ENCODE measurements around the gene SAMD9. TPM values are rescaled to one million over a fixed set of nuclear protein-coding genes. Genes with fewer than 3 reads are reported as not detected.
"Not testable (repeated sequence)": the region's sequence is repeated elsewhere in the genome, so short reads cannot be mapped to it uniquely, and the experiment has no call there.

The SAMD9 gene
- 5.3 and 6.4 TPM in 2 replicates for total RNA-seq (2014; rRNA removed; shearing (Covaris generic))
- polyA plus RNA-seq (2015; cell fraction: cytosol; rRNA removed), result 2.6 and 3.4 TPM in 2 replicates
- polyA plus RNA-seq (2015; cell fraction: nucleus; rRNA removed), result 11.2 and 13.5 TPM in 2 replicates

DNA sequence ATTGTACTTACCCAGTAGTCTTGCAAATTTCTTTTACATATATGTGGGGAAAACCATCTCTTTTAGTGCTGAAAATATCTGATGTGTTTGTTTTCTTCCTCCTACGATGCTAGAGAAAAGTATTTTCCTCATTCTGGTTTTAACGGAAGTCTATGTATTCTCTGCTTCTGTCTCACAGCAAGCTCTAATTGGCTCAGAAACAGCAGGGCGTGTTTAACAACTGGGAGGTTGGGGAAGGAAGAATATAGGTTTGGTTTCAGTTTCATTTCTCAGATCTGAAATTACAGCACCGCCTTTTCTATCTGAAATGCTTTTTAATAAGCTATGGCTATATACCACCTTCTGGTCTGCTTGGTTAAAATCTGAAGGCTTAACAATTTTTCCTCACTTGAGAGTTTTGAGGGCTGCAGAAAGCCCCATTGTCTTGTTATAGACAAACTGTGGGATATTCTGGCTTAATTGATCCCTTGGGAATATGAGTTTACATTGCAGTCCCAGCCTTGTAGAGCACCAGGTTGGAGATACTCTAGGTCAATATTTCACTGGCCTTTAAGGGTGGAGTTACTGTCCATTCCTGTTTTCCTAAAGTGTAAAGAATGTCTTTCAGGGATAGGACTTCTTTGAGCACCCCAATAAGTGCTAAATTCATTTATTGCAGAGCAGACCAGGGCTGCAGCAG lies at the start of gene SAMD9:
Gene SAMD9 (minus strand): TSS at position 128 of the 679 bp plus-strand sequence. CDS start 11,882 bp downstream, outside the sequence.
- peak; percentile 79 for DNase-seq (ENCODE audit: low read depth)

DNA sequence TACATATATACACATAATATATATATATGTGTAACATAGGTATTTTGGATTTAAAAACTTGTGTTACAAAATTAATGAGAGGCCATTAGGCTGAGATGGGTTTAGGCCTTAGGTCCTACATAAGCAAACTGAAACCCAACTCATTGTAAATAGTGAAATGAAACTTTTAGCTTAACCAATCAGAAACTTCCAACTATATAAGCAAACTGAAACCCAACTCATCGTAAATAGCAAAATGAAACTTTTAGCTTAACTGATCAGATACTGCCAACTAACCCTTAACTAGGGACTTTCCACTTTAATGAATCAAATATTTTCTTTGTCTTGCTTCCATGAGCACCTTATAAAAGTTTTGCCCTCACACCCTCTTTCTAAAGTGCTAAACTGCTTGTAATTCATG lies 47.7 kb upstream of the SAMD9 start:
- DNase-seq (ENCODE audit: low read depth), result no peak

DNA sequence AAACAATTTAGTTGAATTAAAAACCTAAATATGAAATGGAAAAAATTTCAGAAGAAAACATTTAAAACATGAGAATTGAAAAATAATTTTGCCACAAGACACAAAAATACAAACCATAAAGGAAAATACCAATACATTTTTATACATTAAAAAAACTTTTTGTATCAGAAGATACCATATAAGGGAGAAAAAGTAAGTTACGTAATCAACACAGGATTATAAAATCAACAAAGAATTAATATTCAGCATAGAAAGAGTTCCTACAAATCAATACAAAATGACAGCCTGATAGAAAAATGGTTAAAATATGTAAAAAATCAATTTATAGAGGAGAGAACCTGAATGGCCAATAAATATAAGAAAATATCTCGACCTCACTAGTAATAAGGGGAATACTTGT lies 47.0 kb upstream of the SAMD9 start:
- no peak for DNase-seq (ENCODE audit: low read depth)

DNA sequence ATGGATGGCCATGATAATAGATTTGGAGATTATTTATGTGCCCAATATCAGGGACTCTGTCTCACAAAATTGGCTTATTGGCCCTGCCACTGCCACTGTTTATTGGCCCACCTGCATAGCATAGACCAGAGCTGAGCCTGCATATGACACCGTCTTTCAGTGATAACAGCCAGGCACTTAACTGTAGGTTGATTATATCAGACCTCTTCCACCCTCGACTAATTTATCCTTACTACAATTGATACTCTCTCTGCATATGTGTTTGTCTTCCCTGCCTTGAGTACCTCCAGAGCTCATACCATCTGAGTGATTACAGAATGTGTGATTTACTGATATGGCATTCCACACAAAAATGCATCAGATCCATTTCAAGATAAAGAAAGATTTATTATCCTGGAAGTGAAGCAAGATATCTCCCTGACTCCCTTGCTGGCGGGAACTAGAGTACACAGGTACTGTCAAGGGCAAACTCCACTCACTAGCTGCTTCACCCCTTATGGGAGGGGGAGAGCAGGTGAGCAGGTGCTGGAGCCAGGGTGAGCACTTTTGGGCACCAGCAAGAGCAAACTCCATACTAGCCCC lies 43.5 kb upstream of the SAMD9 start:
- DNase-seq (ENCODE audit: low read depth), result no peak

DNA sequence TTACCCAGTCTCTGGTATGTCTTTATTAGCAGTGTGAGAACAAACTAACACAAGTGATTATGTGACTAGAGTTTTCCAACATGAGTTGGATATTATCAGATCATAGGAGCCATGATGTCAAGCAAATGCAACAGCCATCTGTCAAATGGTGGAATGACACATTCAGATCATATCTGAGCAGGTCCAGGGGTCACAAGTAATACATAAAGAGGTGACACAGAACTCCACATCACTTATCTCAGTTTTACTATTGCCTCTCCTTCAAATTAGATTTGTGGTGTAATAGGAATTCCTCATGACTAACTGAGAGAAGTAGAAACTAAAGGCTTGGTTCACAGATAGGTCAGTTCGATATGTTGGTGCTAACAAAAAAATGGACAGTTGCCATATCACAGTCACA lies 42.6 kb upstream of the SAMD9 start:
- no peak for DNase-seq (ENCODE audit: low read depth)

DNA sequence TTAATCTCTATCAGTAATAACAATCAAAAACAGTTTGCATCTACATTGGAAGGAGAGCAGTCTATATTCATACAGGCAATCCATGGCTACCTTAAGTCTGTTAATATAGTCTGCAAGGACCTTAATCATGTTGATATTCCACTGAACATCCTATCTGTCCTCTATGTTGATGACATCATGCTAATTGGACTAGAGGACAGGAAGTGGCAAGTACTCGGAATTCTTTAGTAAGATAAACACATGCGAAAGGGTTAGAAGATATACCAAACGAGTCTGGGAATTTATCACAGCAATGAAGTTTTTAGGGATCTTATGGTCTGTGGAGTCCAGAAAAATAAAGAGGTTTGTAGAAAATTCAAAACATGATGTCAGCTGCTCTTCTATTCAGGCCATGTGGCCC lies 41.7 kb upstream of the SAMD9 start:
- no peak for DNase-seq (ENCODE audit: low read depth)

DNA sequence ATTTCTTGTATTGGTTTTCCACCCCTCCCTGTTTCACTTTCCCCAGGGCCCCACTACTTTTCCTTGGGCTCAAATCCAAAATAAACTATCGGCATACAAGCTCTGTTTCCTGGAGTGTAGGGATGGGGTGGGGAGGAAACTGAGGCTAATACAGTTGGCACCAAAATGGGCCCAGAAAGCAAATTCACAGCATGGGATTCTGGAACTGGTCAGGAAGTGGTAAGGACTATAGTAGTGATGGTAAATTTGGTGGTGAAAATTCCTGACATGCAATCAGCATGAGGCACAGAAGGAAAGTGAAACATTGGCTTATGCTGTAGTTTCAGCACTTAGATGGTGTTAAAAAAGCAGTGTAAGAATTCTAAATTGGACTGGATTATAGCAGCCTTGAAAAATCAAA lies 39.1 kb upstream of the SAMD9 start:
- DNase-seq (ENCODE audit: low read depth), result peak; percentile 92

DNA sequence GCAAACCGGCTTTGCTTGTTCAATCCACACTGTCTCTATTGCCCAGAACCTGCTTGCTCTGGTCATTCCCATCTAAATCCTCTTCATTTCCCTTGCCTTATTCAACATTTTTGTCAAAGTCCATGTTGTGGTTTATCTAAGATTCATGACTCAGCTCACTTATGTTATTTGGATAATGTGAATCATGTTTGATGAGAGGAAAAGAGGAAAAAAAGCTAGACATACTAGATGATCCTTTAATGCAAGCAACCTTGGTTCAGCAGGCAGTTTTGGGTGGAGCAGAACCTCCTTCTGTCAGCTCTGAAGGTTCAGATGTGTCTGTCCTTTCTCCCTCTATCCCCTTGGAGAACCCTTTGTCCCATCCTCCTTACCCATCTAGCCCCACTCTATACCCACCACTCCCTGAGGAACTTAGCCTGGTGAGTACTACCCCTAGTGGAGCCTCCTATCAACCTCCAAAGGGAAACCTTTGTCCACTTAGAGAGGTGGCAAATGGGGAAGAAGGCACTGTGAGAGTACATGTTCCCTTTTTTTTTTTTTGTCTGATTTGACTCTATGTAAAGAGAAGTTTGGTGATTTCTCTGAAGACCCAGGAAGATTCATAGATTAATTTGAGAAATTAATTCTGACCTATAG lies 32.5 kb upstream of the SAMD9 start:
- DNase-seq (ENCODE audit: low read depth), result peak; percentile 77

DNA sequence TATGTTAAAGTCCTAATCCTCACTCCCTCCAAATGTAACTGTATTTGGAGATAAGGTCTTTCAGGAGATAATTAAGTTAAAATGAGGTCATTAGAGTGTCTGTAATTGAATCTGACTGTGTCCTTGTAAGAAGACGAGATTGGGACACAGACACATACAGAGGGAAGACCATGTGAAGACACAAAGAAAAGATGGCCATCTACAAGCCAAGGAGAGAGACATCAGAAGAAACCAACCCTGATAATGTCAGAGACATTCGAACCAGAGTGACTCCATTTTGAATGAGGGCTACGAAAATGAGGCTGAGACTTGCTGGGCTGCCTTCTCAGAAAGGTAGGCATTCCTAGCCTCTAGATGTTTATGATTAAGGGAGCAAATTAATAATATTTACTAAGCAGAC lies 30.9 kb upstream of the SAMD9 start:
- no peak for DNase-seq (ENCODE audit: low read depth)

DNA sequence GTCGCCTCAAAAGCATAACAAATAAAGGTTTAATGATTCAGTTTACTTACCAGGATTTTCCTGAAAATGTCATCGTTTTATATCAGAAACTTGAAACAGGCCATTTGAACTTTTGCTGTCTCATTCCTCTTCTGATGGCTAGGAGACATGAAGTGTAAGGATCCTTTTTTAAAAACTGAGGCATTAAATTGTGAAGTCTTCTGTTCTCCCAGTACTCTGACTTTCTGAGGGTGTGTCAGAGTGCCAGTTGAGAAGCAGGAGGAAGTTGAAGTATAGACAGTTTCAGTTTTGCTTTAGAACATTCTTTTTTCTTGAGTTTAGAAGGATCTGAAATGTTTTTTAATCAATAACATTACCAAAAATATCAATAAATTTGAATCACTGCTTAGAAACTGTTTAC lies 30.4 kb upstream of the SAMD9 start, which contains the start of gene SAMD9L:
Gene SAMD9L (minus strand): TSS at position 242 of the 400 bp plus-strand sequence. CDS start 12,414 bp downstream, outside the sequence.
- DNase-seq (ENCODE audit: low read depth), result no peak

DNA sequence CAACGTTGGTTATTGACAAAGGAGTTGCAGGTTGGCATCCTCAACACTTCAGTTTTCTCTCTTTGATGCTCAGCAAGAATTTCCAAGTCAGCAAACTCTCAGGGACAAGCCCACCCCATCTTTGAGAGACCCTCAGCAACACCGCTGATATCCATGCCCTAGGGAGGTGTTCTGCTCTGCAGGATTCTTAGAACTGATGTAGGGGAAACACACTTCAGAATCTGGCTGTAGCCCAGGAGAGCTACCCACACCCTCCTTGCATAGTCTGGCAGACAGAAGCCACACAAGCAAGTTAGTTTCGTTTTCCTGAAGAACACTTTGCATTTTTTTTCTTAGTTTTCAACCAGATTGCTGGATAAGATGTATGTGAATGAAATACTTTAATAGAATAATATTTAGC lies 29.6 kb upstream of the SAMD9 start:
- peak; percentile 52 for DNase-seq (ENCODE audit: low read depth)

DNA sequence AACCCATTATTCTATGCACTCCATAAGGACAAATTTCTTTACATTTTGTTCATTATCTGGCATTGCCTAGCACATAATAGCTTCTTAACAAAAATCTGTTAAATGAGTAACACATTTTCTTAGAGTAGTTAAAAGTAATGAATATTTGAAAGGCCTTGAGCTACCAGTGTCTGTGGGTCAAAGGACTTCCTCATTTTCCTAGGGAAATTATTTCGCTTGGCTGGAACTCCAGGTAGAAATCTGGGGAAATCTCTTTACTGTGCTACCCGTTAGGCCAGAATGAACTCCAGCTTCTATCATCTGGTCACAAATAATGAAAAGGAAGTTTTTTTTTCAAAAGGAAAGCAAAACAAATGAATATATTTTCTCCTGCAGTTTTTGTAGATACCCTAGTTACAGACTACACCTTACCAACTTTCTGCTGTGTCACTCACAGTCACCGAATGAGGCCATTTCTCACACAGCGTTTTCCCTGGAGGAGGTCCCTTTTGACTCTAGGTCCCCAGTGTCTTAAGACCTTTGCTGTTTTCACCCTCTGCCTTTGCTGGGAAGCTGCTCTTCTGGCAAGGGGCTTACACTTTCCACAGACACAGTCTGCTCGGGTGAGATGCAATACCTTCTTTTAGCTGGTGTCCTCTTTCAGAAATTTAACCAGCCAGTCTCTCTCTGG lies 28.8 kb upstream of the SAMD9 start:
- no peak for DNase-seq (ENCODE audit: low read depth)

DNA sequence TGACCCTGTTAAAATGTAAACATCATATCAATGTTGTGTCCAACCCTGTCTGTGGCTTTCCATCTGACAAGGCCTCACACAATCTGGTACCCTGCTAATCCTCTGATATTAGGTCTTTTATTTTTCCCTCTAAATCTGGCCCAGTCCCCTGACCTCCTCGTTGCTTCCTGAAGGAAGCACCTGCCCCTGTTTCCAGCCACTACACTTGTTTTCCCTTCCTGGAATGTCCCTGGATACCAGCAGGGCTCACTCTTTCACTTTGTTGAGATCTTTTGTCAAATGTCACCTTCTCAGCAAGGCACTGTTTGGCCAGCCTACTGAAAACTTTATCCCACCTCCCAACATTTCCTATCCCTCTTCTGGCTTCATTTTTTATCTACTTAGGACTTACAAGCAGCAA lies 28.3 kb upstream of the SAMD9 start:
- DNase-seq (ENCODE audit: low read depth), result no peak

DNA sequence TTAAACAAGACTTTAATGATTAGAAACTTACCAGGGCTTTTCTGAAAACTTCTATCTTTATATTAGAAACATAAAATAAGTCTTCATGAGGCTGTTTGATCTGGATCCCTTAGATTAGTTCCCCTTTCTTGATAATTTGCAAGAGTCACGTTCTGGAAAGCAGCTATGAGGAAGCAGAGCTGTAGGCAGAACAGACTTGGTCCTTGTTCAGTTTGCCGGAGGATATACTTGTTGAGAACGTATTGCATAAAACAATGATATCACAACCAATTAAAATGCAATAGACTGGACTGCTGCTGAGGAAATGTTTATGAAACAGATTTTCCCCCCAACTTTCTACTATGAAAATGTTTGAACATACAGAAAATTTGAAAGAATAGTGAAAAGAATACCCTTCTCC lies 27.6 kb upstream of the SAMD9 start:
- DNase-seq (ENCODE audit: low read depth), result no peak

DNA sequence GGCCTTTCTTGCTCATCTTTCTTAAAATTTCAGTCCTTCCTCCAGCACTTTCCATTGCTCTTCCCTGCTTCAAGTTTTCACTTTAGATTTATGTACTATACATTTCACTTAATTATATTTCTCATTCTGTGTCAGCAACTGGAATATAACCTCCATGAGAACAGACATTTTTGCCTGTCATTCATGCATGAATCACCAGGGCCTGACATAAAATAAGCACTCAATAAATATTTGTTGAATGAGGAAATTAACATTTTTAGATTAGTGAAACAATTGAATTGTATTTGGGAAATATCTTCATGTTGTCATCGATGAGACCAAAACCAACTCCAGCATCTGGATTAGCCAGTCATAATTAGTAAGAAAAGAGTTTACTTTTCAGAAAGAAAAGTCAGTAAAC lies 24.3 kb upstream of the SAMD9 start:
- no peak for DNase-seq (ENCODE audit: low read depth)

DNA sequence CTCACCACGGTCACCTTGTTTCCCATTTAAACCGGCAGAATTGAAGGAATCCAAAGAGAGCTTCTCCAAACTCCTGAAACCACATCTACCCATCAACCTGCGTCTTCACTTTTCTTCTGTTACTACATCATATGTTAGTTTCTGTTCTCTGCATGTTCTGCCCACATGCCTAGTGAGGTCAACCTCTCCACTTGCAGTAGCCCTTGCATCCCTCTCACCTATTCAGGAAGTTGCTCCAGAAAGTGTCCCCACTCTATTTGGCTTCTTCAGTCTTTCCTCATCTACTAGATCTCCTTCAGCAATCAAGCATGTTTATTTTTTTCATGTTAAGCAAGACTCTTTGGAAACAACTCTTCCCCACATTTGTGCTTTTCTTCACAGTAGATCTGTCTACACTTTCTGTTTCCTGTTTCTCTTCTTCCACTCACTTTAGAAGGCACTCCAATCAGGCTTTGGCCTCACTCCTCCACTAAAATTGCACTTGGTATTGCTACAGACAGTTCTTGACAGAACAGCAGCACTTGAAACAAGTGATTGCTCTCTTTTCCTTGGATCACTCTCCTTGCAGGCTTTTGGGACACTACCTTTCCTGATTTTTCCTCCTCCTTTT lies 22.9 kb upstream of the SAMD9 start:
- no peak for DNase-seq (ENCODE audit: low read depth)

DNA sequence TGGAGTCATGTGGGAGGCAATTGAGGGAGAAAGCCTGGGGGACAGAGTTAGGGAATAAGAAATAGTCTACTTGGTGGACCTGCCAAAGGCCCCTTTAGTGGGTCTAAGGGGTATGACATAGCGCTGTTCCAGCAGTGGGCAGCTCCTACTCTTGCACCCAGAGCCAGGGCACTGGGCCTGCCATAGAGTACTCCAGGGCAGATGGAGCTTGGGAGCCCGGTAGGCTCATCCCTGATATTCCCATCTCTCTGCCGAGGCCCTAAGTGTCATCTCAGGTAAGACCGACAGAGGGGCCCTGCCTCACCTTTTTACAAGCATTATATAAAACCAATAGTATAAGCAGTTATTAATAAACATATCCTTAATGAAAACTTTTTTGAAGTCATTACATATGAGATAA lies 20.8 kb upstream of the SAMD9 start:
- no peak for DNase-seq (ENCODE audit: low read depth)

DNA sequence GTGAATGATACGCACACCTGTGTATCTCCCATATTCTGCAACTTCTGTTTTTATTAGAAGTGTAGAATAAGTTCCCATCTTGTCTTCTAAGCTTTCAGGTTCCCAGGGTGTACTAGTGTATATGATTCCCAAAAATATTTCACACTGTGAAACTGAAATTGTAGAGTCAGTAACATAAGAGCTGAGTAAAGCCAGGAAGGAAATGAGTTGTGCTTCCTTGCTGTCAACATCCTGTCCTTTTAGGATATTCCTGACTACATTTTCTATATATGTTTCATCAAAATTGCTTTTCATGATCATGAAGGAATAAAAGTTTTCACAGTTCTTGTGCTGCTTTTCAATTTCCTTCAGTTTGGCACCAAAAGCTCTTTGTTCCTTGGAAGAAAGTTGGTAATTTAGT lies 15.2 kb upstream of the SAMD9 start:
- DNase-seq (ENCODE audit: low read depth), result peak; percentile 31

DNA sequence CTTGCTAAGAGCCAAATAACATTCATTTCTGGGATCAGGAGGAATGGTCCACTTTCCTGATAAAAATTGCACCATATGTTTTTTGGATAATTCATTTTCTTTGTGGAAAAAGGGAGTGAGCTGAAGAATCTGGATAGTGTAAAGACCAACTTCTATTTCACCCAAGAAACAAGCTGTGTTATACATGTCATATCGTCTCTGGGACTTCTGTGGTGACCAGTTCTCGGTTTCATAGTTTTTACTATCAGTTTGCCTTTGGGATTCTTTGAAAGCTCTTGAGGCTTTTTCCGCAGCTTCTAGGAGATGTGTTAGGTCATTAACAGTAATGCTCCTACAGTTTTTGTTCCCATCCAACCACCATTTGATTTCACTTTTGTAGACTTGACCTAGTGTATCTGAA lies 14.4 kb upstream of the SAMD9 start:
- DNase-seq (ENCODE audit: low read depth), result no peak

DNA sequence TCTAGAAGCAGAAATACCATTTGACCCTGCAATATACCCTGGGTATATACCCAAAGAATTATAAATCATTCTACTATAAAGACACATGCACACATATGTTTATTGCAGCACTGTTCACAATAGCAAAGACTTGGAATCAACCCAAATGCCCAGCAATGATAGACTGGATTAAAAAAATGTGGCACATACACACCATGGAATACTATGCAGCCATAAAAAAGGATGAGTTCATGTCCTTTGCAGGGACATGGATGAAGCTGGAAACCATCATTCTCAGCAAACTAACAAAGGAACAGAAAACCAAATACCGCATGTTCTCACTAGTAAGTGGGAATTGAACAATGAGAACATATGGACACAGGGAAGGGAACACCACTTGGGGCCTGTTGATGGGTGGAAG lies 9.2 kb upstream of the SAMD9 start:
- DNase-seq (ENCODE audit: low read depth), result not testable (repeated sequence)

DNA sequence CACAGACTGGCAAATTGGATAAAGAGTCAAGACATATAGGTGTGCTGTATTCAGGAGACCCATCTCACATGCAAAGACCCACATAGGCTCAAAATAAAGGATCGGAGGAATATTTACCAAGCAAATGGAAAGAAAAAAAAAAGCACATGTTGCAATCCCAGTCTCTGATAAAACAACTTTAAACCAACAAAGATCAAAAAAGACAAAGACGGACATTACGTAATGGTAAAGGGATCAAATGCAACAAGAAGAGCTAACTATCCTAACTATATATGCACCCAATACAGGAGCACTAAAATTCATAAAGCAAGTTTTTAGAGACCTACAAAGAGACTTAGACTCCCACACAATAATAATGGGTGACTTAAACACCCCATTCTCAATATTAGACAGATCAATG lies 5.8 kb upstream of the SAMD9 start:
- not testable (repeated sequence) for DNase-seq (ENCODE audit: low read depth)
